GM19023 (cell line): ENCODE measurements around the gene PCDHB15.
"Not testable (repeated sequence)": the region's sequence is repeated elsewhere in the genome, so short reads cannot be mapped to it uniquely, and the experiment has no call there.

Experiments used
- ATAC-seq: cut with Tn5 transposase; IDR thresholded peaks from one replicate; pipeline ENCODE4 v1.9.1; 2021; ENCODE audit warnings: mild to moderate bottlenecking, moderate library complexity; ENCODE audit not compliant: unreplicated experiment

The PCDHB15 gene

GRCh38 chr5:141245250-141245717 lies at the start of gene PCDHB15:
Gene PCDHB15, plus strand, starts transcription at chr5:141245395. Its CDS starts 184 bp downstream, at chr5:141245579.
- ATAC-seq, result no peak

GRCh38 chr5:141196363-141196762 lies 48.8 kb upstream of the PCDHB15 start:
- no peak for ATAC-seq

DNA sequence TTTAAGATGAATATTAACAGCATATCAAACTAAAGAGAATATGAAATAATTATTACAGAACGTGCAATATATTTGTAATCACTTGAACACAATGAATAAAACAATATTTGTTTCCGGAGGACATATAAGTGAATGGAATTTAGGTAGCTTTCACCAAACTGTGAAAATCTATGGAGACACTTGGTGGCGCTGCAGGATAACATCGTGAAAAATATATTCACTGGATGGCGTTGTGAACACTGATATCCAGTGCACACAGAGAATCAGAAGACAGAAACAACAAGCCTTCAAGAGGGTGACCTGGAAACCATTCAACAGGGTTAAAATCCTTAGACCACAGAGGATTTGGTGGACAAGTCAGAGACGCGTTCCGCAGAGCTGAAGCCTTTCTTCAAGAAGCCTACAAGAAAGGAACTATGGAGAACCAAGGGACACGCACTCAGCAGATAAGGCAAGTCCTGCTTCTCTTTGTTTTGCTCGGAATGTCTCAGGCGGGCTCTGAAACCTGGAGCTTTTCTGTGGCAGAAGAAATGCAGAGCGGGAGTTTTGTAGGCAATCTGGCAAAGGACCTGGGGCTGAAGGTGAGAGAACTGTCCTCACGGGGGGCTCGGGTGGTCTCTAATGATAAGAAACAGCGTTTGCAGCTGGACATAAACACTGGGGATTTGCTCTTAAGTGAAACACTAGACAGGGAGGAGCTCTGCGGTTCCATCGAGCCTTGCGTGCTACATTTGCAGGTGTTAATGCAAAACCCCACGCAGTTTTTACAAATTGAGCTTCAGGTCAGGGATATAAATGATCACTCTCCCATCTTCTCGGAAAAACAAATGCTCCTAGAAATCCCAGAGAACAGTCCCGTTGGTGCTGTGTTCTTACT lies 45.6 kb upstream of the PCDHB15 start, which contains the start of gene PCDHB11:
TSS of gene PCDHB11 (plus strand) at position 269 of the 877 bp plus-strand sequence. CDS start at position 417, 148 bp downstream.
- ATAC-seq, result no peak

DNA sequence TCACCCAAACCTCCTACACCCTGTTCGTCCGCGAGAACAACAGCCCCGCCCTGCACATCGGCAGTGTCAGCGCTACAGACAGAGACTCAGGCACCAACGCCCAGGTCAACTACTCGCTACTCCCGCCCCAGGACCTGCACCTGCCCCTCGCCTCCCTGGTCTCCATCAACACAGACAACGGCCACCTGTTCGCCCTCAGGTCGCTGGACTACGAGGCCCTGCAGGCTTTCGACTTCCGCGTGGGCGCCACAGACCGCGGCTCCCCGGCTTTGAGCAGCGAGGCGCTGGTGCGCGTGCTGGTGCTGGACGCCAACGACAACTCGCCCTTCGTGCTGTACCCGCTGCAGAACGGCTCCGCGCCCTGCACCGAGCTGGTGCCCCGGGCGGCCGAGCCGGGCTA lies 44.1 kb upstream of the PCDHB15 start:
- not testable (repeated sequence) for ATAC-seq

DNA sequence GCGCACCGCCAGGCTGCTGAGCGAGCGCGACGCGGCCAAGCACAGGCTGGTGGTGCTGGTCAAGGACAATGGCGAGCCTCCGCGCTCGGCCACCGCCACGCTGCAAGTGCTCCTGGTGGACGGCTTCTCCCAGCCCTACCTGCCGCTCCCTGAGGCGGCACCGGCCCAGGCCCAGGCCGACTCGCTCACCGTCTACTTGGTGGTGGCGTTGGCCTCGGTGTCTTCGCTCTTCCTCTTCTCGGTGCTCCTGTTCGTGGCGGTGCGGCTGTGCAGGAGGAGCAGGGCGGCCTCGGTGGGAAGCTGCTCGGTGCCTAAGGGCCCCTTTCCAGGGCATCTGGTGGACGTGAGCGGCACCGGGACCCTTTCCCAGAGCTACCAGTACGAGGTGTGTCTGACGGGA lies 43.5 kb upstream of the PCDHB15 start:
- not testable (repeated sequence) for ATAC-seq

DNA sequence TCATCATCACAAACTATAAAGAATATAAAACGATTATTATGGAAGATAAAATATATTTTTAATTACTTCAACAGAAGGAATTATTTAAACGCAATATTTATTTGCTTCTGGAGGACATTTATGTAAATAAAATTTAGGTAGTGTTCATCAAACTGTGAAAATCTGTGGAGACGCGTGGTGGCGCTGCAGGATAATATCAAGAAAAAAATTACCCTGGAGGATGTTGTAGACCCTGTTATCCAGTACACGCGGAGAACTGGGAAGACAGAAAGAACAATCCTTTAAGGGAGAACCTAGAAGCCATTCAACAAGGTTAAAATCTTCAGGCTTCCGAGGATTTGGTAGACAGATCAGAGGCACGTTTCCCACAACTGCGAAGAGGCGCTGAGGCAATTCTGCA lies 36.7 kb upstream of the PCDHB15 start, which contains the start of gene PCDHB12:
TSS of gene PCDHB12 (plus strand) at position 242 of the 400 bp plus-strand sequence. CDS start 189 bp downstream, outside the sequence.
- ATAC-seq, result no peak

- ATAC-seq, result not testable (repeated sequence)
These were observed 34.9 kb upstream of the PCDHB15 start for GRCh38 chr5:141210281-141210680.

GRCh38 chr5:141210849-141211248 lies 34.3 kb upstream of the PCDHB15 start:
- not testable (repeated sequence) for ATAC-seq

- not testable (repeated sequence) for ATAC-seq
These were observed 31.4 kb upstream of the PCDHB15 start, which contains the start of gene PCDHB13 for GRCh38 chr5:141213656-141214339. Gene PCDHB13, plus strand, starts transcription at chr5:141213919. Its CDS starts 205 bp downstream, at chr5:141214124.

DNA sequence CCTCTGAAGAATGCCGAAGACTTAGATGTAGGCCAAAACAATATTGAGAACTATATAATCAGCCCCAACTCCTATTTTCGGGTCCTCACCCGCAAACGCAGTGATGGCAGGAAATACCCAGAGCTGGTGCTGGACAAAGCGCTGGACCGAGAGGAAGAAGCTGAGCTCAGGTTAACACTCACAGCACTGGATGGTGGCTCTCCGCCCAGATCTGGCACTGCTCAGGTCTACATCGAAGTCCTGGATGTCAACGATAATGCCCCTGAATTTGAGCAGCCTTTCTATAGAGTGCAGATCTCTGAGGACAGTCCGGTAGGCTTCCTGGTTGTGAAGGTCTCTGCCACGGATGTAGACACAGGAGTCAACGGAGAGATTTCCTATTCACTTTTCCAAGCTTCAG lies 30.6 kb upstream of the PCDHB15 start:
- not testable (repeated sequence) for ATAC-seq

DNA sequence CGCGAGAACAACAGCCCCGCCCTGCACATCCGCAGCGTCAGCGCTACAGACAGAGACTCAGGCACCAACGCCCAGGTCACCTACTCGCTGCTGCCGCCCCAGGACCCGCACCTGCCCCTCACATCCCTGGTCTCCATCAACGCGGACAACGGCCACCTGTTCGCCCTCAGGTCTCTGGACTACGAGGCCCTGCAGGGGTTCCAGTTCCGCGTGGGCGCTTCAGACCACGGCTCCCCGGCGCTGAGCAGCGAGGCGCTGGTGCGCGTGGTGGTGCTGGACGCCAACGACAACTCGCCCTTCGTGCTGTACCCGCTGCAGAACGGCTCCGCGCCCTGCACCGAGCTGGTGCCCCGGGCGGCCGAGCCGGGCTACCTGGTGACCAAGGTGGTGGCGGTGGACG lies 29.7 kb upstream of the PCDHB15 start:
- ATAC-seq, result not testable (repeated sequence)

- not testable (repeated sequence) for ATAC-seq
These were observed 29.2 kb upstream of the PCDHB15 start for GRCh38 chr5:141216035-141216434.

- no peak for ATAC-seq
These were observed 21.9 kb upstream of the PCDHB15 start, which contains the start of gene PCDHB14 for GRCh38 chr5:141223112-141223783. Gene PCDHB14, plus strand, starts transcription at chr5:141223343. Its CDS starts 163 bp downstream, at chr5:141223506.

- not testable (repeated sequence) for ATAC-seq
These were observed 20.4 kb upstream of the PCDHB15 start for GRCh38 chr5:141224844-141225243.

DNA sequence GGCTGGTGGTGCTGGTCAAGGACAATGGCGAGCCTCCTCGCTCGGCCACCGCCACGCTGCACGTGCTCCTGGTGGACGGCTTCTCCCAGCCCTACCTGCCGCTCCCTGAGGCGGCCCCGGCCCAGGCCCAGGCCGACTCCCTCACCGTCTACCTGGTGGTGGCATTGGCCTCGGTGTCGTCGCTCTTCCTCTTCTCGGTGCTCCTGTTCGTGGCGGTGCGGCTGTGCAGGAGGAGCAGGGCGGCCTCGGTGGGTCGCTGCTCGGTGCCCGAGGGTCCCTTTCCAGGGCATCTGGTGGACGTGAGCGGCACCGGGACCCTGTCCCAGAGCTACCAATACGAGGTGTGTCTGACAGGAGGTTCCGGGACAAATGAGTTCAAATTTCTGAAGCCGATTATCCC lies 19.8 kb upstream of the PCDHB15 start:
- not testable (repeated sequence) for ATAC-seq

GRCh38 chr5:141234109-141234667 lies 11.0 kb upstream of the PCDHB15 start:
- ATAC-seq, result no peak

- not testable (repeated sequence) for ATAC-seq
These were observed 9.3 kb upstream of the PCDHB15 start for GRCh38 chr5:141235922-141236321.

DNA sequence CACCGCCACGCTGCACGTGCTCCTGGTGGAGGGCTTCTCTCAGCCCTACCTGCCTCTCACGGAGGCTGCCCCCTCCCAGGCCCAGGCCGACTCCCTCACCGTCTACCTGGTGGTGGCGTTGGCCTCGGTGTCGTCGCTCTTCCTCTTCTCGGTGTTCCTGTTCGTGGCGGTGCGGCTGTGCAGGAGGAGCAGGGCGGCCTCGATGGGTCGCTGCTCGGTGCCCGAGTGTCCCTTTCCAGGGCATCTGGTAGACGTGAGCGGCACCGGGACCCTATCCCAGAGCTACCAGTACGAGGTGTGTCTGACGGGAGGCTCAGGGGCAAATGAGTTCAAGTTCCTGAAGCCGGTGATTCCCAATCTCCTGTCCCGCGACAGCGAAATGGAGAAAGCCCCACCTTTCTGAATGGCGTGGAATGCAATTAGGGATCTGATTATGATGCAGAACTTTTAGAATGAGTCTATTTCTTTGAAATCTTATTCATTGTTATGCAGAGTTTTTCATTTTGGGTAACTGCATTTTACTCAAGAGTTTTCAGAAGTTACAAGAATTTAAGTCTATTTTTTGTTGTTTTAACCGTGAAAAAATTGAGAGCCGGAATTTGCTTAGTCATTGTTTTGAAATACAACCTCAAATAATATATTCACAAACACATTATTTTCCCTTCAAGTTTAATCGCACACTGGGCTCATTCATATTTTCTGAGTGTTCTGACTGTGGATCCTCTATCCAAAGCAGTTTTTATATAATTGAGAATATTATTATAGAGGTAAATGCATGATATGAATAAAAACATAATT lies 8.5 kb upstream of the PCDHB15 start:
- no peak for ATAC-seq

- ATAC-seq, result no peak
These were observed 3.7 kb upstream of the PCDHB15 start for GRCh38 chr5:141241496-141241895.
